ACC112 (cell line): ENCODE measurements around the gene TFG.

Experiments
- H2AFZ ChIP-seq: fragments of 200-600 bp; sonication (generic); one replicate; pipeline ENCODE4 v1.6.0; 2017; ENCODE audit warnings: antibody characterized with exemption, low read length; ENCODE audit not compliant: unreplicated experiment
- H3K27ac ChIP-seq: fragments of 200-600 bp; sonication (generic); 2 replicates; pipeline ENCODE4 v1.5.1; 2014; ENCODE audit warnings: low read depth, mild to moderate bottlenecking, antibody characterized with exemption, low read length, moderate library complexity
- H3K27me3 ChIP-seq: fragments of 200-600 bp; sonication (generic); 2 replicates; pipeline ENCODE4 v1.6.1; 2014; ENCODE audit warnings: mild to moderate bottlenecking, antibody characterized with exemption, low read length, moderate library complexity, mixed read lengths; ENCODE audit not compliant: insufficient read depth
- H3K36me3 ChIP-seq: fragments of 200-600 bp; sonication (generic); 2 replicates; pipeline ENCODE4 v1.6.1; 2016; ENCODE audit warnings: mild to moderate bottlenecking, antibody characterized with exemption, low read length, moderate library complexity, mixed read lengths; ENCODE audit not compliant: insufficient read depth
- H3K4me1 ChIP-seq: fragments of 200-600 bp; sonication (generic); one replicate; pipeline ENCODE4 v1.6.1; 2016; ENCODE audit warnings: low read length, mixed read lengths; ENCODE audit not compliant: insufficient read depth, unreplicated experiment, control insufficient read depth
- H3K4me3 ChIP-seq: fragments of 200-600 bp; sonication (generic); 2 replicates; pipeline ENCODE4 v1.5.1; 2014; ENCODE audit warnings: mild to moderate bottlenecking, low read depth, low read length
- H3K79me2 ChIP-seq: fragments of 200-600 bp; sonication (generic); one replicate; pipeline ENCODE4 v1.6.0; 2016; ENCODE audit warnings: low read length; ENCODE audit not compliant: control insufficient read depth, unreplicated experiment, insufficient read depth

The TFG gene

DNA sequence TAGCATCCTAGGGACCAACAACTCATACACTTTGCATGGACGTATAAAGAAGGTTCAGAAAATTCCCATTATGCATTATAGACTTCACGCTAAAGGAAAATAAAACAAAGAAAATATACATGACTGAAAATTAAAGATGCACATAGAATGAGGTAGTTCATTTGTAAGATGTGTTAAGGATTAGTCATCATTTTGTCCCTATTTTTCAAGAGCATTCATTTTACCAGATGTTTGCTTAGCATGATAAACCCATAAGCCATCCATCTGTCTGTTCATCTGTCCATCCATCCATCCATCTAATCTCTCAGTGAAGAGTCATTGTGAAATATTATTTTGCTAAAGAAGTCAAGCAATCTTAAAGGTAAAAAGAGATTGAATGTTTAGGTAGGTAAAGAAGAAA is 80.3 kb downstream of the TFG start:
- peaks cover 28% of the 10 kb centered on the region for H3K36me3 ChIP-seq
- no peak overlapping the region for H2AFZ ChIP-seq
- H3K27me3 ChIP-seq, result no peaks in the 10 kb centered on the region

GRCh38 chr3:100796556-100796955 is 87.3 kb downstream of the TFG start:
- no peaks in the 10 kb centered on the region for H3K79me2 ChIP-seq
- H3K27me3 ChIP-seq, result no peaks in the 10 kb centered on the region
- no peaks in the 10 kb centered on the region for H3K36me3 ChIP-seq
- no peak overlapping the region for H3K27ac ChIP-seq
- 0 out of 2 replicates have a peak overlapping the region, but pooled peaks have one; percentile 13 for H3K4me3 ChIP-seq
- peaks cover 4% of the 10 kb centered on the region for H3K4me1 ChIP-seq
- peak overlapping the region; percentile 19 for H2AFZ ChIP-seq

More for the DNA sequence above, 80.3 kb downstream of the TFG start:
- no peak overlapping the region for H3K27ac ChIP-seq
- H3K79me2 ChIP-seq, result no peaks in the 10 kb centered on the region
- no peak overlapping the region for H3K4me3 ChIP-seq
- no peaks in the 10 kb centered on the region for H3K4me1 ChIP-seq

DNA sequence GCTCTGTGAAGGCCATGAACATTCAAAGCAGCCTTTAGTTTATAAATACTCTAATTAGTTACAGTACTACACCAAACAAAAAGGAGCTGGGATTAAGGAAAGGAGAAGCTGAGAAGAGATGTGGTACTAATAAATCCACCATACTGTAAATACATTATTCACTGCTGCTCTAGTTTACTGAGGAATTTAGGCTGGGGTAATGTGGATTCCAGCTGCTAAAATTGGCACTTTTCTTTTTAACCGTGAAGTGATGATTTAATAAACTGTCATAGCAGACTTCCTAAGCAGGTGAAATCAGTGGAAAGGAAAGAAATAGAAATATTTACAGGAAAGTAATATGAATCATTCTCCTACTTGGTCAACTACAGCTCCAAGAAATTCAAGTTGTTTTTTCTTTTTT is 88.7 kb downstream of the TFG start:
- Histone ChIP-seq H3K4me3 (no peak overlapping the region), H3K4me1 (peaks cover 4% of the 10 kb centered on the region), H2AFZ (peak overlapping the region; percentile 39), H3K27ac (no peak overlapping the region), H3K36me3 (no peaks in the 10 kb centered on the region), H3K27me3 (no peaks in the 10 kb centered on the region), H3K79me2 (no peaks in the 10 kb centered on the region)
